ENCODE results near the gene SH3BP2. TPM values are rescaled to one million over a fixed set of nuclear protein-coding genes. Genes with fewer than 3 reads are reported as not detected.
A peak's percentile ranks its signal among the peaks of the same experiment; 100 is the strongest.

Gene SH3BP2
- total RNA-seq, 2 experiments from 2014 or later = 10.9 to 31.6 TPM

GRCh38 chr4:2792396-2792710, 532 bp upstream of the SH3BP2 start:
- no peak overlapping the region for H3K27ac ChIP-seq (ENCODE audit: low read depth, low read length, poor library complexity, severe bottlenecking)
- no peak overlapping the region for H2AFZ ChIP-seq (ENCODE audit: low read length)
- POLR2A ChIA-PET = no interaction called here
- TF ChIP-seq EZH2phosphoT487 (IDR thresholded peaks at IDR 0.05; ENCODE audit: borderline replicate concordance, low read depth, low read length) = no peak
- H3K79me2 ChIP-seq (ENCODE audit: insufficient read depth, low read depth, low read length) = no peaks in the 10 kb centered on the region
- no TSS peak for BruUV-seq (replicated peaks)
- DNase-seq (ENCODE audit: low spot score) = no peak
- H3K4me3 ChIP-seq (ENCODE audit: low read depth, low read length, poor library complexity, severe bottlenecking) = no peak overlapping the region
- H3K9me2 ChIP-seq (ENCODE audit: insufficient read depth, low read length) = no peaks in the 10 kb centered on the region
- CTCF ChIA-PET (ENCODE audit: unreplicated experiment) = no interaction called here
- H3K4me2 ChIP-seq (ENCODE audit: low read length) = no peak overlapping the region
- H3K4me1 ChIP-seq (ENCODE audit: insufficient read depth, low read length, poor library complexity, severe bottlenecking) = peaks cover 21% of the 10 kb centered on the region
- no peaks in the 10 kb centered on the region for H3K9me3 ChIP-seq (ENCODE audit: low read length)
- H4K20me1 ChIP-seq (ENCODE audit: insufficient read depth, low read length) = no peaks in the 10 kb centered on the region
- no peaks in the 10 kb centered on the region for H3K36me3 ChIP-seq (ENCODE audit: insufficient read depth, low read length)
- intact Hi-C loops (cut with micrococcal nuclease; ENCODE audit: unreplicated experiment) = no loop called here

- Histone ChIP-seq H3K27ac (ENCODE audit: low read depth, low read length, poor library complexity, severe bottlenecking) (no peak overlapping the region), H3K36me3 (ENCODE audit: insufficient read depth, low read length) (no peaks in the 10 kb centered on the region), H3K9me3 (ENCODE audit: low read length) (no peaks in the 10 kb centered on the region), H3K9me2 (ENCODE audit: insufficient read depth, low read length) (no peaks in the 10 kb centered on the region), H3K4me2 (ENCODE audit: low read length) (peak overlapping the region; percentile 44), H2AFZ (ENCODE audit: low read length) (no peak overlapping the region), H3K4me1 (ENCODE audit: insufficient read depth, low read length, poor library complexity, severe bottlenecking) (peaks cover 22% of the 10 kb centered on the region), H3K79me2 (ENCODE audit: insufficient read depth, low read depth, low read length) (no peaks in the 10 kb centered on the region), H4K20me1 (ENCODE audit: insufficient read depth, low read length) (no peaks in the 10 kb centered on the region), H3K4me3 (ENCODE audit: low read depth, low read length, poor library complexity, severe bottlenecking) (no peak overlapping the region)
- intact Hi-C loops (cut with micrococcal nuclease; ENCODE audit: unreplicated experiment) = no loop called here
- POLR2A ChIA-PET = no interaction called here
- no peak for DNase-seq (ENCODE audit: low spot score)
- CTCF ChIA-PET (ENCODE audit: unreplicated experiment) = no interaction called here
- BruUV-seq (replicated peaks) = no TSS peak
- TF ChIP-seq CTCF (conservative IDR thresholded peaks at IDR 0.05; ENCODE audit: low read length) (no peak), EZH2phosphoT487 (IDR thresholded peaks at IDR 0.05; ENCODE audit: borderline replicate concordance, low read depth, low read length) (no peak)
Measured at GRCh38 chr4:2793586-2794485, 951 bp downstream of the SH3BP2 start.

- Histone ChIP-seq H3K4me1 (ENCODE audit: insufficient read depth, low read length, poor library complexity, severe bottlenecking) (peaks cover 30% of the 10 kb centered on the region), H3K79me2 (ENCODE audit: insufficient read depth, low read depth, low read length) (no peaks in the 10 kb centered on the region), H3K27ac (ENCODE audit: low read depth, low read length, poor library complexity, severe bottlenecking) (no peak overlapping the region), H3K4me2 (ENCODE audit: low read length) (no peak overlapping the region), H2AFZ (ENCODE audit: low read length) (no peak overlapping the region), H3K9me3 (ENCODE audit: low read length) (no peaks in the 10 kb centered on the region), H3K9me2 (ENCODE audit: insufficient read depth, low read length) (no peaks in the 10 kb centered on the region), H3K36me3 (ENCODE audit: insufficient read depth, low read length) (no peaks in the 10 kb centered on the region), H4K20me1 (ENCODE audit: insufficient read depth, low read length) (no peaks in the 10 kb centered on the region), H3K4me3 (ENCODE audit: low read depth, low read length, poor library complexity, severe bottlenecking) (no peak overlapping the region)
- ChIA-PET POLR2A (no interaction called here), CTCF (ENCODE audit: unreplicated experiment) (no interaction called here)
- intact Hi-C loops (cut with micrococcal nuclease; ENCODE audit: unreplicated experiment) = no loop called here
- TF ChIP-seq CTCF (conservative IDR thresholded peaks at IDR 0.05; ENCODE audit: low read length) (no peak), EZH2phosphoT487 (IDR thresholded peaks at IDR 0.05; ENCODE audit: borderline replicate concordance, low read depth, low read length) (no peak)
- no TSS peak for BruUV-seq (replicated peaks)
- no peak for DNase-seq (ENCODE audit: low spot score)
Measured at GRCh38 chr4:2794486-2795299, 1.8 kb downstream of the SH3BP2 start.

All from OCI-LY7 (cell line).